Measurements from ENCODE around the gene ZNF763. TPM values are rescaled to one million over a fixed set of nuclear protein-coding genes. Genes with fewer than 3 reads are reported as not detected.
"Not testable (repeated sequence)": the region's sequence is repeated elsewhere in the genome, so short reads cannot be mapped to it uniquely, and the experiment has no call there.

ZNF763 gene
- total RNA-seq, 2 donors from 2014 or later: 4.4 to 5.0 TPM

- no peak overlapping the region for H3K4me3 Mint-ChIP-seq
- H3K27ac ChIP-seq (ENCODE audit: low read depth, low read length): no peak overlapping the region
- TF ChIP-seq, protein P1, sequence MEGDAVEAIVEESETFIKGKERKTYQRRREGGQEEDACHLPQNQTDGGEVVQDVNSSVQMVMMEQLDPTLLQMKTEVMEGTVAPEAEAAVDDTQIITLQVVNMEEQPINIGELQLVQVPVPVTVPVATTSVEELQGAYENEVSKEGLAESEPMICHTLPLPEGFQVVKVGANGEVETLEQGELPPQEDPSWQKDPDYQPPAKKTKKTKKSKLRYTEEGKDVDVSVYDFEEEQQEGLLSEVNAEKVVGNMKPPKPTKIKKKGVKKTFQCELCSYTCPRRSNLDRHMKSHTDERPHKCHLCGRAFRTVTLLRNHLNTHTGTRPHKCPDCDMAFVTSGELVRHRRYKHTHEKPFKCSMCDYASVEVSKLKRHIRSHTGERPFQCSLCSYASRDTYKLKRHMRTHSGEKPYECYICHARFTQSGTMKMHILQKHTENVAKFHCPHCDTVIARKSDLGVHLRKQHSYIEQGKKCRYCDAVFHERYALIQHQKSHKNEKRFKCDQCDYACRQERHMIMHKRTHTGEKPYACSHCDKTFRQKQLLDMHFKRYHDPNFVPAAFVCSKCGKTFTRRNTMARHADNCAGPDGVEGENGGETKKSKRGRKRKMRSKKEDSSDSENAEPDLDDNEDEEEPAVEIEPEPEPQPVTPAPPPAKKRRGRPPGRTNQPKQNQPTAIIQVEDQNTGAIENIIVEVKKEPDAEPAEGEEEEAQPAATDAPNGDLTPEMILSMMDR (conservative IDR thresholded peaks at IDR 0.05): no peak
- peaks cover 28% of the 10 kb centered on the region for H3K36me3 ChIP-seq (ENCODE audit: control insufficient read depth, insufficient read depth, low read length)
- H3K4me1 Mint-ChIP-seq: peaks cover 1% of the 10 kb centered on the region
- H3K9me3 ChIP-seq (ENCODE audit: control insufficient read depth, low read length): peaks cover 64% of the 10 kb centered on the region
- peaks cover 80% of the 10 kb centered on the region for H3K9me3 Mint-ChIP-seq
- H3K36me3 Mint-ChIP-seq (ENCODE audit: low read depth): peaks cover 80% of the 10 kb centered on the region
- H3K27ac Mint-ChIP-seq: no peak overlapping the region
- H3K4me3 ChIP-seq (ENCODE audit: low read length): no peak overlapping the region
- H3K4me1 ChIP-seq (ENCODE audit: control insufficient read depth, insufficient read depth, low read length): no peaks in the 10 kb centered on the region
- H3K9ac ChIP-seq (ENCODE audit: extremely low read depth, low read length, poor library complexity, severe bottlenecking): no peak overlapping the region
- no peaks in the 10 kb centered on the region for H3K27me3 ChIP-seq (ENCODE audit: control insufficient read depth, insufficient read depth, low read length, poor library complexity, severe bottlenecking)
- WGBS, 2 experiments (ENCODE audit: insufficient coverage in 1 of 2, insufficient read length in 1 of 2): 91 to 95% methylated on average over 2 of the region's 3 CpGs
- DNase-seq: no peak
- peaks cover under 1% of the 10 kb centered on the region for H3K27me3 Mint-ChIP-seq (ENCODE audit: insufficient read depth)
Measured at GRCh38 chr19:11931051-11931450, 33.8 kb upstream of the ZNF763 start.

- Mint-ChIP-seq H3K27ac (no peak overlapping the region), H3K27me3 (ENCODE audit: insufficient read depth) (no peaks in the 10 kb centered on the region), H3K9me3 (peaks cover 83% of the 10 kb centered on the region), H3K36me3 (ENCODE audit: low read depth) (peaks cover 83% of the 10 kb centered on the region), H3K4me3 (no peak overlapping the region), H3K4me1 (no peaks in the 10 kb centered on the region)
- Histone ChIP-seq H3K4me1 (ENCODE audit: control insufficient read depth, insufficient read depth, low read length) (no peaks in the 10 kb centered on the region), H3K27me3 (ENCODE audit: control insufficient read depth, insufficient read depth, low read length, poor library complexity, severe bottlenecking) (no peaks in the 10 kb centered on the region), H3K36me3 (ENCODE audit: control insufficient read depth, insufficient read depth, low read length) (peaks cover 28% of the 10 kb centered on the region), H3K9me3 (ENCODE audit: control insufficient read depth, low read length) (peaks cover 64% of the 10 kb centered on the region), H3K9ac (ENCODE audit: extremely low read depth, low read length, poor library complexity, severe bottlenecking) (no peak overlapping the region), H3K4me3 (ENCODE audit: low read length) (no peak overlapping the region), H3K27ac (ENCODE audit: low read depth, low read length) (no peak overlapping the region)
- no peak for DNase-seq
- TF ChIP-seq, protein P1 (conservative IDR thresholded peaks at IDR 0.05): no peak
- WGBS, 2 experiments (ENCODE audit: insufficient coverage in 1 of 2, insufficient read length in 1 of 2): 80 to 88% methylated on average over 3 of the region's 3 CpGs
Measured at GRCh38 chr19:11931513-11931912, 33.3 kb upstream of the ZNF763 start.

DNA sequence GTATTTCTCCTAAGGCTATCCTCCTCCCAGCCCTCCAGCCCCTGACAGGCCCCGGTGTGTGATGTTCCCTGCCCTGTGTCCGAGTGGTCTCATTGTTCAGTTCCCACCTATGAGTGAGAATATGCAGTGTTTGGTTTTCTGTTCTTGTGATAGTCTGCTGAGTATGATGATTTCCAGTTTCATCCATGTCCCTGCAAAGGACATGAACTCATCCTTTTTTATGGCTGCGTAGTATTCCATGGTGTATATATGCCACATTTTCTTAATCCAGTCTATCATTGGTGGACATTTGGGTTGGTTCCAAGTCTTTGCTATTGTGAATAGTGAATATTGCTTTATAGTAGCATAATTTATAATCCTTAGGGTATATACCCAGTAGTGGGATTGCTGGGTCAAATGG, 29.0 kb upstream of the ZNF763 start:
- not testable (repeated sequence) for H3K27ac ChIP-seq (ENCODE audit: low read depth, low read length); H3K27ac Mint-ChIP-seq; H3K4me1 ChIP-seq (ENCODE audit: control insufficient read depth, insufficient read depth, low read length); H3K4me1 Mint-ChIP-seq; H3K4me3 ChIP-seq (ENCODE audit: low read length); H3K9ac ChIP-seq (ENCODE audit: extremely low read depth, low read length, poor library complexity, severe bottlenecking); DNase-seq; H3K4me3 Mint-ChIP-seq; H3K27me3 ChIP-seq (ENCODE audit: control insufficient read depth, insufficient read depth, low read length, poor library complexity, severe bottlenecking); H3K27me3 Mint-ChIP-seq (ENCODE audit: insufficient read depth)
- Histone ChIP-seq H3K9me3 (ENCODE audit: control insufficient read depth, low read length) (peaks cover 51% of the 10 kb centered on the region), H3K36me3 (ENCODE audit: control insufficient read depth, insufficient read depth, low read length) (peaks cover 19% of the 10 kb centered on the region)
- H3K9me3 Mint-ChIP-seq: peaks cover 93% of the 10 kb centered on the region
- 92% methylated on average over 3 of the region's 3 CpGs; no CpG with 5 or more reads in 1 of the 2 experiments for WGBS, 2 experiments (ENCODE audit: insufficient coverage in 1 of 2, insufficient read length in 1 of 2)
- H3K36me3 Mint-ChIP-seq (ENCODE audit: low read depth): peaks cover 77% of the 10 kb centered on the region

- not testable (repeated sequence) for H3K4me1 ChIP-seq (ENCODE audit: control insufficient read depth, insufficient read depth, low read length); H3K9ac ChIP-seq (ENCODE audit: extremely low read depth, low read length, poor library complexity, severe bottlenecking); H3K4me3 Mint-ChIP-seq; H3K27me3 ChIP-seq (ENCODE audit: control insufficient read depth, insufficient read depth, low read length, poor library complexity, severe bottlenecking); H3K27me3 Mint-ChIP-seq (ENCODE audit: insufficient read depth); H3K27ac Mint-ChIP-seq; H3K4me3 ChIP-seq (ENCODE audit: low read length); DNase-seq; H3K4me1 Mint-ChIP-seq; H3K27ac ChIP-seq (ENCODE audit: low read depth, low read length)
- H3K9me3 Mint-ChIP-seq: peaks cover 93% of the 10 kb centered on the region
- H3K36me3 Mint-ChIP-seq (ENCODE audit: low read depth): peaks cover 75% of the 10 kb centered on the region
- 100% methylated on average over 1 to 3 of the region's 3 CpGs for WGBS, 2 experiments (ENCODE audit: insufficient coverage in 1 of 2, insufficient read length in 1 of 2)
- peaks cover 31% of the 10 kb centered on the region for H3K36me3 ChIP-seq (ENCODE audit: control insufficient read depth, insufficient read depth, low read length)
- H3K9me3 ChIP-seq (ENCODE audit: control insufficient read depth, low read length): peaks cover 54% of the 10 kb centered on the region
Measured at GRCh38 chr19:11938383-11938782, 26.5 kb upstream of the ZNF763 start.

GRCh38 chr19:11941361-11941887, 23.4 kb upstream of the ZNF763 start:
- H3K4me1 Mint-ChIP-seq; H3K27me3 ChIP-seq (ENCODE audit: control insufficient read depth, insufficient read depth, low read length, poor library complexity, severe bottlenecking); H3K27ac ChIP-seq (ENCODE audit: low read depth, low read length); H3K4me1 ChIP-seq (ENCODE audit: control insufficient read depth, insufficient read depth, low read length); H3K27ac Mint-ChIP-seq; H3K4me3 Mint-ChIP-seq; DNase-seq; H3K9ac ChIP-seq (ENCODE audit: extremely low read depth, low read length, poor library complexity, severe bottlenecking); H3K27me3 Mint-ChIP-seq (ENCODE audit: insufficient read depth): not testable (repeated sequence)
- 97 to 100% methylated on average over 7 to 26 of the region's 29 CpGs for whole genome bisulfite sequencing, 2 experiments (ENCODE audit: insufficient coverage in 1 of 2, insufficient read length in 1 of 2)
- peaks cover 95% of the 10 kb centered on the region for H3K9me3 Mint-ChIP-seq
- H3K36me3 ChIP-seq (ENCODE audit: control insufficient read depth, insufficient read depth, low read length): peaks cover 51% of the 10 kb centered on the region
- peak overlapping the region; percentile 56 for H3K4me3 ChIP-seq (ENCODE audit: low read length)
- peaks cover 78% of the 10 kb centered on the region for H3K36me3 Mint-ChIP-seq (ENCODE audit: low read depth)
- peaks cover 64% of the 10 kb centered on the region for H3K9me3 ChIP-seq (ENCODE audit: control insufficient read depth, low read length)

Measured in endodermal cell (in vitro differentiated cells).